Gastrocnemius medialis (tissue), 4 donors: ENCODE measurements around the gene EPB41L4A.

Source experiments
- POLR2A ChIP-seq, 2 donors: fragments of 450-650 bp; IDR thresholded peaks; one replicate each; pipeline ENCODE4 v1.6.1; 2017; ENCODE audit warnings: antibody characterized with exemption in 2 of 2, mild to moderate bottlenecking in 2 of 2, moderate library complexity in 2 of 2
- TF ChIP-seq, protein P1 (sequence below), 5 experiments: fragments of 450-650 bp in 3 of 5; fragments of 200-600 bp in 2 of 5; sonication (generic) in 2 of 5; IDR thresholded peaks in 4 of 5; conservative IDR thresholded peaks in 1 of 5; 1 replicate in 4 of 5; 2 replicates in 1 of 5; pipeline ENCODE4 v1.5.1; 2016 to 2019; ENCODE audit warnings: antibody characterized with exemption in 5 of 5, mild to moderate bottlenecking in 3 of 5, moderate library complexity in 3 of 5

DNA sequence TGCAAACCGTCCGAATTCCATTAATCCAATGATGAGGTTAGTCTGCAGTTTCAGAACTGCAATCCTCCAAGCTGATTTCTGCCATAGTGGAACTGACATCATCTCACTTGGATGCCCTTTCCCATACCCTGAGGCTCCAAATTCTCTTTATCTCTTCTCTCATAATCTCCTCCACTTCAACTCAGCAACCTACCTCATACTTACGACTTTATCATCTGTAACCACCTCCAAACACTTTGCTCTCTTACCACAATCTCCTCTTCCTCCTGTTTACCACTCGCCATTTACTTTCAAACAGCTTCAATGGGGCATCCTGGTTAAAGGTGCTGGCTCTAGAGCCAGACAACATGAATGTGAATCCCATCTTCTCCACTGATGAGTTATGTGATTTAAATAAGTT is 223.2 kb downstream of the EPB41L4A start:
- TF ChIP-seq POLR2A (IDR thresholded peaks at IDR 0.05): no peak
- TF ChIP-seq, protein P1, sequence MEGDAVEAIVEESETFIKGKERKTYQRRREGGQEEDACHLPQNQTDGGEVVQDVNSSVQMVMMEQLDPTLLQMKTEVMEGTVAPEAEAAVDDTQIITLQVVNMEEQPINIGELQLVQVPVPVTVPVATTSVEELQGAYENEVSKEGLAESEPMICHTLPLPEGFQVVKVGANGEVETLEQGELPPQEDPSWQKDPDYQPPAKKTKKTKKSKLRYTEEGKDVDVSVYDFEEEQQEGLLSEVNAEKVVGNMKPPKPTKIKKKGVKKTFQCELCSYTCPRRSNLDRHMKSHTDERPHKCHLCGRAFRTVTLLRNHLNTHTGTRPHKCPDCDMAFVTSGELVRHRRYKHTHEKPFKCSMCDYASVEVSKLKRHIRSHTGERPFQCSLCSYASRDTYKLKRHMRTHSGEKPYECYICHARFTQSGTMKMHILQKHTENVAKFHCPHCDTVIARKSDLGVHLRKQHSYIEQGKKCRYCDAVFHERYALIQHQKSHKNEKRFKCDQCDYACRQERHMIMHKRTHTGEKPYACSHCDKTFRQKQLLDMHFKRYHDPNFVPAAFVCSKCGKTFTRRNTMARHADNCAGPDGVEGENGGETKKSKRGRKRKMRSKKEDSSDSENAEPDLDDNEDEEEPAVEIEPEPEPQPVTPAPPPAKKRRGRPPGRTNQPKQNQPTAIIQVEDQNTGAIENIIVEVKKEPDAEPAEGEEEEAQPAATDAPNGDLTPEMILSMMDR (IDR thresholded peaks at IDR 0.05 in 4 of 5, conservative IDR thresholded peaks at IDR 0.05 in 1 of 5): no peak
